GM12872 (cell line): ENCODE results near the gene AIP.

Experiments
- CTCF ChIP-seq: IDR thresholded peaks from 3 replicates; pipeline ENCODE4 v1.5.1; 2011; ENCODE audit warnings: low read depth, mild to moderate bottlenecking, low read length, moderate library complexity; ENCODE audit not compliant: insufficient read depth

AIP gene

GRCh38 chr11:67463680-67464410 is 19.0 kb upstream of the AIP start:
- TF ChIP-seq CTCF: no peak

GRCh38 chr11:67464411-67465188 is 18.2 kb upstream of the AIP start:
- no peak for TF ChIP-seq CTCF

- TF ChIP-seq CTCF: no peak
Observed at GRCh38 chr11:67465189-67465510, 17.7 kb upstream of the AIP start.

- TF ChIP-seq CTCF: no peak
Observed at GRCh38 chr11:67466367-67466766, 16.5 kb upstream of the AIP start.

- no peak for TF ChIP-seq CTCF
Observed at GRCh38 chr11:67466962-67467771, 15.7 kb upstream of the AIP start.

GRCh38 chr11:67468056-67468455 is 14.8 kb upstream of the AIP start:
- no peak for TF ChIP-seq CTCF

- TF ChIP-seq CTCF: no peak
Observed at GRCh38 chr11:67468456-67468758, 14.4 kb upstream of the AIP start.
